GM23338 (cell line): Measurements from ENCODE around the gene NIBAN1. TPM values are rescaled to one million over a fixed set of nuclear protein-coding genes. Genes with fewer than 3 reads are reported as not detected.

Experiments
- ATAC-seq: fragments of 200-7000 bp; cut with Tn5 transposase; 3 replicates; pipeline ENCODE4 v1.9.1; 2020
- DNase-seq: peaks from one replicate; pipeline ENCODE4 v3.0.0-alpha.2; 2015; ENCODE audit warnings: low spot score
- H2AFZ ChIP-seq: fragments of 200-600 bp; sonication (generic); 2 replicates; pipeline ENCODE4 v1.8.0; 2016; ENCODE audit warnings: antibody characterized with exemption, mild to moderate bottlenecking, moderate library complexity
- H3F3A ChIP-seq: fragments of 200-600 bp; sonication (generic); replicated peaks from 2 replicates; pipeline ENCODE4 v1.8.0; 2017; ENCODE audit warnings: antibody characterized with exemption, mixed run types, low read depth
- H3K27ac ChIP-seq: fragments of 200-600 bp; sonication (generic); 2 replicates; pipeline ENCODE4 v1.6.1; 2016; ENCODE audit warnings: low read depth
- H3K27me3 ChIP-seq: fragments of 200-600 bp; sonication (generic); 2 replicates; pipeline ENCODE4 v1.8.0; 2016; ENCODE audit warnings: mild to moderate bottlenecking, mixed run types, moderate library complexity; ENCODE audit not compliant: insufficient read depth
- H3K36me3 ChIP-seq: fragments of 200-600 bp; sonication (generic); 2 replicates; pipeline ENCODE4 v1.8.0; 2016; ENCODE audit warnings: mild to moderate bottlenecking; ENCODE audit not compliant: insufficient read depth
- H3K4me1 ChIP-seq: fragments of 200-600 bp; sonication (generic); 2 replicates; pipeline ENCODE4 v1.8.0; 2016; ENCODE audit warnings: mild to moderate bottlenecking, moderate library complexity; ENCODE audit not compliant: insufficient read depth
- H3K4me2 ChIP-seq: fragments of 200-600 bp; sonication (generic); 2 replicates; pipeline ENCODE4 v1.7.1; 2017; ENCODE audit warnings: mixed run types
- H3K4me3 ChIP-seq: fragments of 200-600 bp; sonication (generic); 2 replicates; pipeline ENCODE4 v1.6.1; 2016; ENCODE audit warnings: mixed run types
- H3K79me2 ChIP-seq: fragments of 200-600 bp; sonication (generic); replicated peaks from 2 replicates; pipeline ENCODE4 v1.8.0; 2017; ENCODE audit warnings: mild to moderate bottlenecking; ENCODE audit not compliant: insufficient read depth
- H3K9me2 ChIP-seq: fragments of 200-600 bp; sonication (generic); 2 replicates; pipeline ENCODE4 v1.8.0; 2017; ENCODE audit not compliant: insufficient read depth
- H4K20me1 ChIP-seq: fragments of 200-600 bp; sonication (generic); replicated peaks from 2 replicates; pipeline ENCODE4 v1.8.0; 2017; ENCODE audit warnings: mild to moderate bottlenecking; ENCODE audit not compliant: insufficient read depth
- H3K27ac Mint-ChIP-seq: 2 replicates; pipeline ENCODE4 v1.8.0; 2020; ENCODE audit warnings: inconsistent platforms, mild to moderate bottlenecking, moderate library complexity, mixed read lengths
- H3K27me3 Mint-ChIP-seq: 3 replicates; pipeline ENCODE4 v1.8.0; 2022; ENCODE audit warnings: low read depth, mild to moderate bottlenecking, moderate library complexity, mixed read lengths, inconsistent platforms; ENCODE audit not compliant: insufficient read depth, poor library complexity
- H3K36me3 Mint-ChIP-seq: 3 replicates; pipeline ENCODE4 v1.8.0; 2021; ENCODE audit warnings: low read depth, mild to moderate bottlenecking, inconsistent platforms, moderate library complexity, mixed read lengths
- H3K4me1 Mint-ChIP-seq: 3 replicates; pipeline ENCODE4 v1.8.0; 2020; ENCODE audit warnings: mild to moderate bottlenecking, inconsistent platforms, mixed read lengths
- H3K4me3 Mint-ChIP-seq: 3 replicates; pipeline ENCODE4 v1.8.0; 2021; ENCODE audit warnings: moderate library complexity, mild to moderate bottlenecking, inconsistent platforms, mixed read lengths
- H3K9me3 Mint-ChIP-seq: 3 replicates; pipeline ENCODE4 v1.8.0; 2020; ENCODE audit warnings: moderate library complexity, mild to moderate bottlenecking, inconsistent platforms, mixed read lengths
- CREB1 ChIP-seq: fragments of 250-450 bp; sonication (Bioruptor Pico); IDR thresholded peaks from 2 replicates; pipeline ENCODE4 v1.5.0; 2020; ENCODE audit warnings: low read depth, mild to moderate bottlenecking, moderate library complexity
- EZH2 ChIP-seq: fragments of 200-600 bp; sonication (generic); IDR thresholded peaks from one replicate; pipeline ENCODE4 v1.8.0; 2017; ENCODE audit warnings: antibody characterized with exemption, mild to moderate bottlenecking, low read depth; ENCODE audit not compliant: unreplicated experiment
- EZH2phosphoT487 ChIP-seq: fragments of 200-600 bp; sonication (generic); IDR thresholded peaks from one replicate; pipeline ENCODE4 v1.8.1; 2018; ENCODE audit warnings: antibody characterized with exemption; ENCODE audit not compliant: unreplicated experiment
- NANOG ChIP-seq: IDR thresholded peaks from 2 replicates; pipeline ENCODE4 v1.6.1; 2016; ENCODE audit warnings: antibody characterized with exemption, borderline replicate concordance
- POLR2AphosphoS5 ChIP-seq: IDR thresholded peaks from 2 replicates; pipeline ENCODE4 v1.6.1; 2016; ENCODE audit warnings: antibody characterized with exemption, low read depth
- STAT1 ChIP-seq: IDR thresholded peaks from one replicate; pipeline ENCODE4 v1.6.1; 2016; ENCODE audit warnings: antibody characterized with exemption; ENCODE audit not compliant: unreplicated experiment
- ZNF331 ChIP-seq: fragments of 250-450 bp; sonication (Bioruptor Pico); IDR thresholded peaks from 2 replicates; pipeline ENCODE4 v1.5.0; 2020; ENCODE audit warnings: low read depth, mild to moderate bottlenecking, moderate library complexity
- polyA plus RNA-seq: library from polyadenylated mRNA; unstranded; fragments of >200 nt; fragmentation: Nextera tagmentation; extraction: Ambion mirVana; gene quantifications from 2 replicates; pipeline ENCODE4 v1.2.1, GENCODE V29; 2016
- total RNA-seq: library from RNA; depleted of rRNA; stranded (reverse); fragments of >200 nt; shearing (Covaris generic); gene quantifications from 2 replicates; pipeline ENCODE4 v1.2.3, GENCODE V29; 2014
- TF ChIP-seq, protein P1 (sequence below): fragments of 250-450 bp; sonication (Bioruptor Pico); IDR thresholded peaks from 2 replicates; pipeline ENCODE4 v1.5.0; 2020; ENCODE audit warnings: mild to moderate bottlenecking, moderate library complexity
- TF ChIP-seq, protein P2 (sequence below): IDR thresholded peaks from 2 replicates; pipeline ENCODE4 v1.6.1; 2016; ENCODE audit warnings: antibody characterized with exemption

Gene NIBAN1
- total and polyA plus RNA-seq, 2 experiments from 2014 or later: 5.5 to 12.3 TPM

GRCh38 chr1:184940226-184940625, 34.1 kb downstream of the NIBAN1 start (continued):
- TF ChIP-seq, protein P1, sequence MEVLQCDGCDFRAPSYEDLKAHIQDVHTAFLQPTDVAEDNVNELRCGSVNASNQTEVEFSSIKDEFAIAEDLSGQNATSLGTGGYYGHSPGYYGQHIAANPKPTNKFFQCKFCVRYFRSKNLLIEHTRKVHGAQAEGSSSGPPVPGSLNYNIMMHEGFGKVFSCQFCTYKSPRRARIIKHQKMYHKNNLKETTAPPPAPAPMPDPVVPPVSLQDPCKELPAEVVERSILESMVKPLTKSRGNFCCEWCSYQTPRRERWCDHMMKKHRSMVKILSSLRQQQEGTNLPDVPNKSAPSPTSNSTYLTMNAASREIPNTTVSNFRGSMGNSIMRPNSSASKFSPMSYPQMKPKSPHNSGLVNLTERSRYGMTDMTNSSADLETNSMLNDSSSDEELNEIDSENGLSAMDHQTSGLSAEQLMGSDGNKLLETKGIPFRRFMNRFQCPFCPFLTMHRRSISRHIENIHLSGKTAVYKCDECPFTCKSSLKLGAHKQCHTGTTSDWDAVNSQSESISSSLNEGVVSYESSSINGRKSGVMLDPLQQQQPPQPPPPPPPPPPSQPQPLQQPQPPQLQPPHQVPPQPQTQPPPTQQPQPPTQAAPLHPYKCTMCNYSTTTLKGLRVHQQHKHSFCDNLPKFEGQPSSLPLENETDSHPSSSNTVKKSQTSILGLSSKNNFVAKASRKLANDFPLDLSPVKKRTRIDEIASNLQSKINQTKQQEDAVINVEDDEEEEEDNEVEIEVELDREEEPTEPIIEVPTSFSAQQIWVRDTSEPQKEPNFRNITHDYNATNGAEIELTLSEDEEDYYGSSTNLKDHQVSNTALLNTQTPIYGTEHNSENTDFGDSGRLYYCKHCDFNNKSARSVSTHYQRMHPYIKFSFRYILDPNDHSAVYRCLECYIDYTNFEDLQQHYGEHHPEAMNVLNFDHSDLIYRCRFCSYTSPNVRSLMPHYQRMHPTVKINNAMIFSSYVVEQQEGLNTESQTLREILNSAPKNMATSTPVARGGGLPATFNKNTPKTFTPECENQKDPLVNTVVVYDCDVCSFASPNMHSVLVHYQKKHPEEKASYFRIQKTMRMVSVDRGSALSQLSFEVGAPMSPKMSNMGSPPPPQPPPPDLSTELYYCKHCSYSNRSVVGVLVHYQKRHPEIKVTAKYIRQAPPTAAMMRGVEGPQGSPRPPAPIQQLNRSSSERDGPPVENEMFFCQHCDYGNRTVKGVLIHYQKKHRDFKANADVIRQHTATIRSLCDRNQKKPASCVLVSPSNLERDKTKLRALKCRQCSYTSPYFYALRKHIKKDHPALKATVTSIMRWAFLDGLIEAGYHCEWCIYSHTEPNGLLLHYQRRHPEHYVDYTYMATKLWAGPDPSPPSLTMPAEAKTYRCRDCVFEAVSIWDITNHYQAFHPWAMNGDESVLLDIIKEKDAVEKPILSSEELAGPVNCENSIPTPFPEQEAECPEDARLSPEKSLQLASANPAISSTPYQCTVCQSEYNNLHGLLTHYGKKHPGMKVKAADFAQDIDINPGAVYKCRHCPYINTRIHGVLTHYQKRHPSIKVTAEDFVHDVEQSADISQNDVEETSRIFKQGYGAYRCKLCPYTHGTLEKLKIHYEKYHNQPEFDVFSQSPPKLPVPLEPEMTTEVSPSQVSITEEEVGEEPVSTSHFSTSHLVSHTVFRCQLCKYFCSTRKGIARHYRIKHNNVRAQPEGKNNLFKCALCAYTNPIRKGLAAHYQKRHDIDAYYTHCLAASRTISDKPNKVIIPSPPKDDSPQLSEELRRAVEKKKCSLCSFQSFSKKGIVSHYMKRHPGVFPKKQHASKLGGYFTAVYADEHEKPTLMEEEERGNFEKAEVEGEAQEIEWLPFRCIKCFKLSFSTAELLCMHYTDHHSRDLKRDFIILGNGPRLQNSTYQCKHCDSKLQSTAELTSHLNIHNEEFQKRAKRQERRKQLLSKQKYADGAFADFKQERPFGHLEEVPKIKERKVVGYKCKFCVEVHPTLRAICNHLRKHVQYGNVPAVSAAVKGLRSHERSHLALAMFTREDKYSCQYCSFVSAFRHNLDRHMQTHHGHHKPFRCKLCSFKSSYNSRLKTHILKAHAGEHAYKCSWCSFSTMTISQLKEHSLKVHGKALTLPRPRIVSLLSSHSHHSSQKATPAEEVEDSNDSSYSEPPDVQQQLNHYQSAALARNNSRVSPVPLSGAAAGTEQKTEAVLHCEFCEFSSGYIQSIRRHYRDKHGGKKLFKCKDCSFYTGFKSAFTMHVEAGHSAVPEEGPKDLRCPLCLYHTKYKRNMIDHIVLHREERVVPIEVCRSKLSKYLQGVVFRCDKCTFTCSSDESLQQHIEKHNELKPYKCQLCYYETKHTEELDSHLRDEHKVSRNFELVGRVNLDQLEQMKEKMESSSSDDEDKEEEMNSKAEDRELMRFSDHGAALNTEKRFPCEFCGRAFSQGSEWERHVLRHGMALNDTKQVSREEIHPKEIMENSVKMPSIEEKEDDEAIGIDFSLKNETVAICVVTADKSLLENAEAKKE (CRISPR knock-in tag): no peak
- TF ChIP-seq POLR2AphosphoS5 (no peak), EZH2phosphoT487 (no peak), STAT1 (no peak), CREB1 (CRISPR knock-in tag) (no peak)

DNA sequence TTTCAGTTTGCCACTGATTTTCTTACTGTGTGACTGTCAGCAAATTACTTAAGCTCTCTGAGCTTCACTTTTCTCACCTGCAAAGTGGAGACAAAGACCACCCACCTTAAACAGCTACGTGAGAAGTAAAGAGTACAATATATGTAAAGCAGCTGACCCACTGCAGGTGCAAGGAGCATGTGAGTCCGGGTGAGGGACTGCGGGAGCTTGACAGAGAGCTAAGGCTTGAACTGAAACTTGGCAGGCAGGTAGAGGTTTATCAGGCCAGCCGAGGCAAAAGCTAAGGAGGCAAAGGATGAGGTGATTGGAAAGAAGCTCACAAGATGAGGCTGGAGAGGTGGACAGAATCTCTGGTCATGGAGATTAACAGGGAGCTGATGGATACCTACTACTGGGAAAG, 36.6 kb downstream of the NIBAN1 start:
- Histone ChIP-seq H3K4me2 (no peak overlapping the region), H3F3A (no peaks in the 10 kb centered on the region), H3K4me3 (no peak overlapping the region), H3K4me1 (peaks cover 14% of the 10 kb centered on the region), H3K27ac (no peak overlapping the region), H4K20me1 (no peaks in the 10 kb centered on the region), H3K36me3 (no peaks in the 10 kb centered on the region), H3K9me2 (no peaks in the 10 kb centered on the region), H2AFZ (no peak overlapping the region), H3K79me2 (no peaks in the 10 kb centered on the region), H3K27me3 (no peaks in the 10 kb centered on the region)
- Mint-ChIP-seq H3K4me1 (peaks cover 26% of the 10 kb centered on the region), H3K27me3 (peaks cover 2% of the 10 kb centered on the region), H3K9me3 (no peaks in the 10 kb centered on the region), H3K36me3 (peaks cover 6% of the 10 kb centered on the region; the same call in 2 of the 3 replicates), H3K27ac (no peak overlapping the region), H3K4me3 (no peak overlapping the region)
- peak; percentile 60 for ATAC-seq
- DNase-seq: peak; percentile 35
- TF ChIP-seq, protein P1 (CRISPR knock-in tag): no peak
- TF ChIP-seq CREB1 (CRISPR knock-in tag) (no peak), NANOG (no peak), EZH2 (no peak), ZNF331 (CRISPR knock-in tag) (no peak), POLR2AphosphoS5 (no peak)
- TF ChIP-seq, protein P2, sequence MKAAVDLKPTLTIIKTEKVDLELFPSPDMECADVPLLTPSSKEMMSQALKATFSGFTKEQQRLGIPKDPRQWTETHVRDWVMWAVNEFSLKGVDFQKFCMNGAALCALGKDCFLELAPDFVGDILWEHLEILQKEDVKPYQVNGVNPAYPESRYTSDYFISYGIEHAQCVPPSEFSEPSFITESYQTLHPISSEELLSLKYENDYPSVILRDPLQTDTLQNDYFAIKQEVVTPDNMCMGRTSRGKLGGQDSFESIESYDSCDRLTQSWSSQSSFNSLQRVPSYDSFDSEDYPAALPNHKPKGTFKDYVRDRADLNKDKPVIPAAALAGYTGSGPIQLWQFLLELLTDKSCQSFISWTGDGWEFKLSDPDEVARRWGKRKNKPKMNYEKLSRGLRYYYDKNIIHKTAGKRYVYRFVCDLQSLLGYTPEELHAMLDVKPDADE: no peak
